Measurements from ENCODE around the gene SRA1.

GRCh38 chr5:140542972-140543371 is 14.3 kb downstream of the SRA1 start:
- TF ChIP-seq CTCF (IDR thresholded peaks at IDR 0.05): no peak
- no peak for TF ChIP-seq POLR2A (IDR thresholded peaks at IDR 0.05)
